ENCODE results near the gene BCKDHA. TPM values are rescaled to one million over a fixed set of nuclear protein-coding genes. Genes with fewer than 3 reads are reported as not detected.
A peak's percentile ranks its signal among the peaks of the same experiment; 100 is the strongest.

The BCKDHA gene
- polyA plus RNA-seq, 1 donor from 2014 or later = 63.4 TPM

DNA sequence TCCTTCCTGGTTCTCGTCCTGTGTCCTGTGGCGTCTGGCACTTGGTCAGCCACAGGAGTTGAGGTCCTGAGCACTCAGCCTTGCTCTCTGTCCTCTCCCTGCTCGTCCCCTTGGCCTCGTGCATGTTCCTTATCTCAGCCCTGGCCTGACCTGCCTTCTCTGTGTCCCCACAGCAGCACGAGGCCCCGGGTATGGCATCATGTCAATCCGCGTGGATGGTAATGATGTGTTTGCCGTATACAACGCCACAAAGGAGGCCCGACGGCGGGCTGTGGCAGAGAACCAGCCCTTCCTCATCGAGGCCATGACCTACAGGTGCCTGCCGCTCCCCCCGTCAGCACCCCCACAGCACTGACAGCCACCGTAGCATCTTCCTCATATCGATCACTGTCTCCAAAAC is 24.8 kb downstream of the BCKDHA start:
- Mint-ChIP-seq H3K36me3 (peaks cover 6% of the 10 kb centered on the region), H3K4me3 (no peak overlapping the region), H3K4me1 (peaks cover 0 to 6% (median 1%) of the 10 kb centered on the region in 3 donors)

DNA sequence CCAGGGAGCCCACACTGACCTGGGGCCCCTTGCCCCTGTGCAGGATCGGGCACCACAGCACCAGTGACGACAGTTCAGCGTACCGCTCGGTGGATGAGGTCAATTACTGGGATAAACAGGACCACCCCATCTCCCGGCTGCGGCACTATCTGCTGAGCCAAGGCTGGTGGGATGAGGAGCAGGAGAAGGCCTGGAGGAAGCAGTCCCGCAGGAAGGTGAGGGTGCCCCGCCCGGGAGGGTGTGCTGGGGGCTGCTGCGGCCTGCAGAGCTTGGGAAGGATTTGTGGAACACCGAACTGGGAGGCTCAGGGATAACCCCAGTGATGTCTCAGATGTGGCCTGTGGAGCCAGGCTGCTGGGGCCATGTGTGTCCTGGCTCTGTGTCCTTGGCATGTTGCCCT is 25.3 kb downstream of the BCKDHA start:
- Mint-ChIP-seq H3K4me3 (no peak overlapping the region), H3K27ac (no peak overlapping the region), H3K9me3 (no peaks in the 10 kb centered on the region), H3K4me1 (peaks cover 0 to 9% (median 5%) of the 10 kb centered on the region in 3 donors), H3K27me3 (no peaks in the 10 kb centered on the region), H3K36me3 (peaks cover 6% of the 10 kb centered on the region)

More for the DNA sequence above, 24.8 kb downstream of the BCKDHA start:
- H3K9me3 Mint-ChIP-seq = no peaks in the 10 kb centered on the region
- no peaks in the 10 kb centered on the region for H3K27me3 Mint-ChIP-seq
- H3K27ac Mint-ChIP-seq = peak overlapping the region in 1 of 3 donors; percentile 18

DNA sequence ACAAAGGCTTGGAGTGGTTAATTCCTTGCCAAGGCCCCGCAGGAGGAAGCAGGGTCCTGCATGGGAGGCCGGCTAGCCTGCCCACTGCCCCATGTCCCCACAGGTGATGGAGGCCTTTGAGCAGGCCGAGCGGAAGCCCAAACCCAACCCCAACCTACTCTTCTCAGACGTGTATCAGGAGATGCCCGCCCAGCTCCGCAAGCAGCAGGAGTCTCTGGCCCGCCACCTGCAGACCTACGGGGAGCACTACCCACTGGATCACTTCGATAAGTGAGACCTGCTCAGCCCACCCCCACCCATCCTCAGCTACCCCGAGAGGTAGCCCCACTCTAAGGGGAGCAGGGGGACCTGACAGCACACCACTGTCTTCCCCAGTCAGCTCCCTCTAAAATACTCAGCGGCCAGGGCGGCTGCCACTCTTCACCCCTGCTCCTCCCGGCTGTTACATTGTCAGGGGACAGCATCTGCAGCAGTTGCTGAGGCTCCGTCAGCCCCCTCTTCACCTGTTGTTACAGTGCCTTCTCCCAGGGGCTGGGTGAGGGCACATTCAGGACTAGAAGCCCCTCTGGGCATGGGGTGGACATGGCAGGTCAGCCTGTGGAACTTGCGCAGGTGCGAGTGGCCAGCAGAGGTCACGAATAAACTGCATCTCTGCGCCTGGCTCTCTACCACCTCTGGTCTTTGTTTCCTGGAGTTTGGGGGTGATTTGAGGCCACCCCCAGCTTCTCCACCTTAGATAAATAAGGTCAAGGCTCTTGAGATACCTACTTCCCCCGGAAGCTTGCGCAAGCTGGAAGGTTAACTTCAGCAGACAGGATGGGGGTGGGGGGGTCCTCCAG is 26.9 kb downstream of the BCKDHA start:
- Mint-ChIP-seq H3K36me3 (peaks cover 6% of the 10 kb centered on the region), H3K9me3 (no peaks in the 10 kb centered on the region), H3K4me3 (peak overlapping the region in 1 of 4 donors; percentile 17), H3K27me3 (no peaks in the 10 kb centered on the region), H3K4me1 (peaks cover 0 to 10% (median 7%) of the 10 kb centered on the region in 3 donors), H3K27ac (no peak overlapping the region)

DNA sequence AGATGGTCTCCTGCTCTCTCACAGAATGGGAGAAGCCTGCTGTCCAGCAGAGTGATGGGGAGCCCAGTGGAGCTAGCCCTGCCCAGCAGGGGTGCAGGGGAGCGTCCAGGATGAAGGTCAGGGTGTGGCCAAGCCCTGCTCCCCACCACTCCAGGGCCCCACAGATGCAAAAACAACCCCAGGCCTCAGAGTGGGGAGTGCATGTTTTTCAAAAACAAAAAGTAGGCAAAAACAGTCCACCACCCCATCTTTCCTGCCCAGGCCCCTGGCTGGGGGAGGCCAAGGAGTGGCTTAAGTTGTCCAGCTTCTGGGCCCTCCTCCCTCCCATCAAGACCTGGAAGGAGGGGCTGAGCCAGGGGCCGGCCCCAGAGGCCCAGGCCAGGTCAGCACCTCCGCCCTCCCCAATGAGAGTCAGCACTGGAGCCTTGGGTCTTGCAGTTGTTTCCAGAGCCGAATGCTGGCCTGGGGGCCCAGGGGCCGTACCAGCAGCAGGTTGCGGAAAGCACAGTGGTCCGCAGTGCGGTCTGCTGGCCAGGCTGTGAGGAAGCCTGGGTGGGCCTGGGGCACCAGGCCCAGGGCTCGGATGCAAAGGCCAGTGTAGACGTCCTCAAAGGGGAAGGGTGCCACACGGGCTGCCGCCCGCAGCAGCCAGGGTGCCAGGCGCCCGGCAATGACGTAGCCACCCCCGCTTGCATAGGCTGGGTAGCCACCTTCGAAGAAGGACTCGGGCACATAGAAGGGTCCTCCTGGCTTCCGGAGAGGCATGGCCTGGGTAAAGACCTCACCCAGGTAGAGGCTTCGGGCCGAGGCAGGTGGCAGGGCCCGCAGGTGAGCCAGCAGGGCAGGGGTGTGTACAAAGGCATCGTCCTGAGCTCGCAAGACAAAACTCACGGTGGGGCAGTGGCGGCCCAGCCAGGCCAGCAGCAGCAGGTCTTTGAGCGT is 27.8 kb downstream of the BCKDHA start:
- H3K9me3 Mint-ChIP-seq = no peaks in the 10 kb centered on the region
- H3K36me3 Mint-ChIP-seq = peaks cover 6% of the 10 kb centered on the region
- H3K27me3 Mint-ChIP-seq = no peaks in the 10 kb centered on the region
- H3K4me1 Mint-ChIP-seq = peaks cover 0 to 8% (median 7%) of the 10 kb centered on the region in 3 donors
- H3K4me3 Mint-ChIP-seq = peak overlapping the region in 1 of 4 donors; percentile 17
- H3K27ac Mint-ChIP-seq = no peak overlapping the region

DNA sequence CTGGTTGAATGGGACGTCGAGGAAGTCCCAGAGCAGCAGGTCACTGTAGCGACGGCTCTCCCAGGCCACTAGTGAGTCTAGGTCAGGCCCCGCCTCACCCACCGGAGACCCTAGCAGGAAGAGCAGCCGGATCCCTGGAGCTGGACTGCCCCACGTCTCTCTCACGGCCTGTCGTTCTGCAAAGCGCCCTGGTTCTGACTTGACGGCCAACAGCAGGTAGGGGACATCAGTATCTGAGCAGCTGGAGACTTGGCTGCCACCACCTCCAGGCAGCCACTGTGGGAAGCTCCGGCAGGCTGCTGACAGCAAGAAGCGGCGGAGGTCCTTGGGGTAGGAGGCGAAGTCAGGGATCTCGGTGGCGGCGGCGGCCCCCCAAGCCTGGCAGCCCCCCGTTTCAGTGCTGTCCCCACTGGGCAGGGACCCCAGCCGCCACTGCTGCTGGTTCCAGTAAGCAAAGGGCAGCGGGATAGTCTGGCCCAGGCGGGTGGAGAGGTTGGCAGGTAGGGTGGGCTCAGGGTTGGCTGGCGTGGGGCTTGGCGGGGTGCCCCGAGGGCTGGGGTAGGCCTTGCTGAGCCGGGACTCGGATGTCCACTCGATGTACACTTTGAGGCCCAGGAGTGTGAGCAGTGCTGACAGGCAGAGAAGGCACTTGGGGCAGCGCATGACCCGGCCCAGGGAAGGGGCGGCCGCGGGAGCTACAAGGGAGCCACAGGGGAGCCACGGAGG is 28.7 kb downstream of the BCKDHA start:
- peaks cover 4% of the 10 kb centered on the region for H3K36me3 Mint-ChIP-seq
- H3K27ac Mint-ChIP-seq = no peak overlapping the region
- no peaks in the 10 kb centered on the region for H3K9me3 Mint-ChIP-seq
- no peaks in the 10 kb centered on the region for H3K27me3 Mint-ChIP-seq
- H3K4me3 Mint-ChIP-seq = no peak overlapping the region
- H3K4me1 Mint-ChIP-seq = peaks cover 0 to 9% (median 7%) of the 10 kb centered on the region in 3 donors

DNA sequence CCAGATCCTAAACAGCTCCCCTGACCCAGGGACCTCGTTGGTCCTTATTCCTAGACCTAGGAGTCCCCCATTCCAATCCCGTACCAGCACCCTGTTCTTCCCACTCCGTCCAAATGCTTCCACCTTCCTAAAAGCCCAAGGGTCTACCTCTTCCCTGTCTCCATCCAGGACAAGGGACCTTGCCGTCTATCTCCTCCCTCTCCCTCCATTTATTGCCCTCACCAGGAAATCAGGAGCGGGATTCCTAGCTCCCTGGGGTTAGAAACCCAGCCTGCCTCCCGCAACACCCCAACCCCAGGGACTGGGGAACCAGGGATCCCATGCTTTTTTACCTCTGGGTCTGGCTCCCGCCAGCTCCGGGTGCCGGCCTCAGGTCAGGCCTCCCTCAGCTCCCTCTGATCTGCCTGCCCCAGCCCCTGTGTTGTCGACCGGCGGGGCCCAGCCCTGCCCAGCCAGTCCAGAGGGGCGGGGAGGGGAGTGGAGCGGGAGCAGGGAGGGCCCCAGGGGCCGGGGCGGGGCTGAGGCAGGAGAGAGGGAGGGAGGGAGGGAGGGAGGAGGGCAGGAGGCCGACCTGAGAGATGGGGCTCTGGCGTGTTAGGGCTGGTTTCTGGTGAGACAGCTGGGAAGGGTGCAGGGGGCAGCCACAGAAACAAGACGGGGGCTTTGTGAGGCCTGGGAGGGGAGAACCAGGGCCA is 29.5 kb downstream of the BCKDHA start, which contains the start of gene B3GNT8:
TSS of gene B3GNT8 (minus strand) at position 423 of the 695 bp plus-strand sequence. CDS start 596 bp downstream, outside the sequence.
- Mint-ChIP-seq H3K4me3 (peak within 1 kb of the TSS in 2 of 4 donors; percentile 74 to 87), H3K4me1 (peaks cover 0 to 9% (median 7%) of the 10 kb centered on the region in 3 donors), H3K9me3 (no peaks in the 10 kb centered on the region), H3K27ac (no peak within 1 kb of the TSS), H3K27me3 (no peaks in the 10 kb centered on the region), H3K36me3 (peaks cover 4% of the 10 kb centered on the region)

DNA sequence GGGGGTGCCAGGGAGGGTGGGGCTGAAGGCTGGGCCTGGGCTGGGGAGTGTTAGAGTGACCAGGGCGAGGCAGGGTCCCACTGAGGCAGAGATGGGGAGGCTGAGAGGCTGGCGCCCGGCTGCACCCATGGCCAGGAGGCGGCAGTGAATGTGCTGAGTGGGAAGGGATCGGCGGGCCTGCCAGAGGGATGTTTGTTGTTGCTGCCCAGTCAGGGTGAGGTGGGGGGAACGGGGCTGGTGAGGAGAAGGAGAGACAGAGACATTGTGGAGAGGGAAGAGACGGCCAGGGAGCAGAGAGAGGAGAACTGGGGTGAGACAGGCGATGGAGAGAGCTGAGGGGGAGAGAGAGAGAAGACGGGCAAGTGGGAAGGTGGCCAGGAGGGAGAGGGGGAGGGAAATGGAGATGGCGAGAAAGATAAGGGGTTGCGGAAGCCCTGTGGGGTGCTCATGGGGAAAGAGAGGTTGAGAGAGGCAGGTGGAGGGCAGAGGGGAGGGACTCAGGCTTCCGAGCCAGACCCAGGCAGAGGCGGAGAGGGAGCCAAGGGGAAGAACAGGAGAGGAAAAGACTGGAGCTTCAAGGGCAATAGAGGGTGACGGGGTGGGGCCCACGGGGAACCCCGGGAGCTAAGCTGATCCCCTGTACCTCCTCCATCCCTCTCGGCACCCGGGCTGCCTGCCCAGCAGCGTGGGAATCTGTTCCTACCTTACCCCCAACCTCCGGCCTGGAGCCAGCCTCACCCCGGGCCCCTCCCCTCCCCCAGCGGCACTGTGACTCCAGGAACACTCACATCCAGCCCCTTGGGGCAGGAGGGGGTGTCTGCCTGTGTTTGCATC is 30.2 kb downstream of the BCKDHA start:
- Mint-ChIP-seq H3K4me3 (peak overlapping the region in 2 of 4 donors; percentile 74 to 87), H3K36me3 (peaks cover 2% of the 10 kb centered on the region), H3K27me3 (no peaks in the 10 kb centered on the region), H3K27ac (peak overlapping the region in 1 of 3 donors; percentile 62), H3K9me3 (no peaks in the 10 kb centered on the region), H3K4me1 (peaks cover 0 to 9% (median 7%) of the 10 kb centered on the region in 3 donors)

DNA sequence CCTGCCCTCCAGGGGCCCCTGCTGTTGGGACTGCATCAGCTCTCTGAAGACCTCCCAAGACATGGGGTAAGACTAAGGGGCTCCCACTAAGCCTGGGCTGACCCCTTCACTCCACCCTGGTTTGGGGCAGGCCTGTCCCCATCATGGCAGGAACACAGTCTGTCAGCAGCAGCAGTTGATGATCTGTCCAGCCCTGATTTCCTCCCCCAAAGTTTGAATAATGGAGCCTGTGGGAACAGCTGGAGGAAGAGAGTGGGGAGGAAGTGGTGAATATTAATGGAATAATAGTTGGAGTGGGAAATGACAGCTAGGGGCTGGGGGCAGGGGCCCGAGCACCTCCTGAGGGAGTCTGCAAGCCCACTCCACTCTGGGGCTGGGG is 30.9 kb downstream of the BCKDHA start:
- H3K36me3 Mint-ChIP-seq = peaks cover 2% of the 10 kb centered on the region
- H3K4me3 Mint-ChIP-seq = no peak overlapping the region
- no peaks in the 10 kb centered on the region for H3K27me3 Mint-ChIP-seq
- no peaks in the 10 kb centered on the region for H3K9me3 Mint-ChIP-seq
- peak overlapping the region in 2 of 3 donors; percentile 46 to 62 for H3K27ac Mint-ChIP-seq
- peaks cover 0 to 9% (median 7%) of the 10 kb centered on the region in 3 donors for H3K4me1 Mint-ChIP-seq

DNA sequence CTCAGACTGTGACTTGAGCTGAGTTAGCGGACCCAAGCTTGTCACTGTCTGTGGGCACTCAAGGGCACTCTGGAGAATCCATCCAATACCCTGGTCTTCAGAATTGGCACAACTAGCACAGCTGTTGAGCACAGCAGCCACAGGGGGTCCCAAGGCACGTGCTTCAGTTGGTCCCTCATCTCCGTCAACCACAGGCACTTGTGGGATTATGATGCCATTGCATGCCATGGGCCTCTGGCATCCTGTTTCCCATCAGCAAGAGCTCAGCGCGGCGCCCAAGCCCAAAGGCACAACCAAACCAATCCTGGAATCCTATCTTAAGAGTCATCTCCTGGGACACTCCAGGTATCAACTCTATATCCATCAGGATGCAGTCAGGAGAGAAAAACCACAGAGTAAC is 33.3 kb downstream of the BCKDHA start:
- H3K27me3 Mint-ChIP-seq = no peaks in the 10 kb centered on the region
- H3K27ac Mint-ChIP-seq = peak overlapping the region in 1 of 3 donors; percentile 76
- no peaks in the 10 kb centered on the region for H3K9me3 Mint-ChIP-seq

DNA sequence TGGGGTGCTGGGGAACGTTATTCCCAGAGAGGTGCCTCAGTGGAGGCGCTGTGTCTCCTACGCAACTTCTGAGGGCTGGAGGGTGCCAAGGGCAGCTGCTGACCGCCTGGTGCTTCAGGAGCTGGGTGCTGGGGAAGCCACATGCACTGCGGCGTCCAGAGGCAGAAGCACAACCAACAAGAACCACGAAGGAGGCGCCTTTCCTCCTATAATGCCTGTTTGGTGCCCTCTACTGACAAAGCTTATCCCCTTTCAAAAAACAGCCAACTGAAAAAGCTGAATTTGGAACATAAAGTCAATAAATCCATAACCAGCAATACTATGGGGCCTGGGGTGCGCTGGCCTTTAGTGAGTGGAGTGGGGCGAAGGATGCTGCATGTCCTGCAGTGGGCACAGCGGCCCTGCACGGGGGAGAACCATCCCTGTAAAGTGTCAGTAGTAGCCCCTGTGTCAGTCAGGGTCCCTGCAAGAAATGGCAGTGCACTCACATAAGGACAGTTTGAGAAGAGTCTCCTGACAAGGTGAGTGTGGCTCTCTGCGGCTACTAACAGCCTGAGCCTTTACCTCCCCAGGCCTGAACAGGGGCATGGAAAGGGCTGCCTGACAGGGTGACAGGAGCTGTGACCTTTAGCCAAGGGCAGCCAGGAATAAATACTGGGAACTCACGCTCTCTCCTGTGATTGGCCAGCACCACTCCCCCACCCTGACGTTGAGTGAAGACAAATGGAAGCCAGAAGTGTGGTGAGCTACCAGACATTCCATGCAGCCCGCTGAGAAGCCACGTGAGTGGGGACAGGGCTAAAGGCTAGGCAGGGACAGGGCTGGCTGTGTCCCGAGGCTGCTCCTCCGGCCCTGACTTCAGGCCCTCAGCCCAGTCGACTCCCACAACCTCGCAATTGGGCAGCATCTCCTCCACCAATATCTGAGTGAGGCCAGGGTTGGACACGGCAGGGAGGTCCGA is 34.1 kb downstream of the BCKDHA start:
- H3K27me3 Mint-ChIP-seq = no peaks in the 10 kb centered on the region
- peaks cover 0 to 11% (median 9%) of the 10 kb centered on the region in 3 donors for H3K4me1 Mint-ChIP-seq
- H3K4me3 Mint-ChIP-seq = no peak overlapping the region
- no peaks in the 10 kb centered on the region for H3K9me3 Mint-ChIP-seq
- H3K36me3 Mint-ChIP-seq = peaks cover under 1% of the 10 kb centered on the region
- H3K27ac Mint-ChIP-seq = peak overlapping the region in 1 of 3 donors; percentile 50

More for the DNA sequence above, 33.3 kb downstream of the BCKDHA start:
- Mint-ChIP-seq H3K4me1 (peaks cover 0 to 9% (median 7%) of the 10 kb centered on the region in 3 donors), H3K4me3 (no peak overlapping the region), H3K36me3 (peaks cover 2% of the 10 kb centered on the region)

DNA sequence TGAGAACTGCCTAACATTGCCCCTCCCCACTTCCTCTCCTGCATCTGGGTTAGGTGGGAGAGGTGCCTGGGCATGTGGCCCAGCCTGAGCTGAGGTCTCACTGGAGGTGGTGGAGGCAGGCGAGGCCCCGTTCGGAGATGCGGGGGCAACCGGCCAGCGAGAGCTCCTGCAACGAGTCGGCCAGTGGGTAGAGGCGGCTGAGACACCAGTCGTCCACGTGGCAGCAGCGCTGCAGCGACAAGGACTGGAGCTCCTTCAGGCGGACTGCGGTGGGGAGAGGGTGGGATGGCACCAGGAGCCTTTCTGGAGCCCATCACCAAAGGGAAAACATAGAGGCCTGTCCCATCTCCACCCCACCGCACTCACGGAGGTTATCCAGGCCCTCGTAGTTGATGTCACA is 35.6 kb downstream of the BCKDHA start:
- no peak overlapping the region for H3K27ac Mint-ChIP-seq
- H3K27me3 Mint-ChIP-seq = no peaks in the 10 kb centered on the region
- peaks cover 1% of the 10 kb centered on the region for H3K36me3 Mint-ChIP-seq
- no peak overlapping the region for H3K4me3 Mint-ChIP-seq
- peaks cover 0 to 8% (median 7%) of the 10 kb centered on the region in 3 donors for H3K4me1 Mint-ChIP-seq
- no peaks in the 10 kb centered on the region for H3K9me3 Mint-ChIP-seq

DNA sequence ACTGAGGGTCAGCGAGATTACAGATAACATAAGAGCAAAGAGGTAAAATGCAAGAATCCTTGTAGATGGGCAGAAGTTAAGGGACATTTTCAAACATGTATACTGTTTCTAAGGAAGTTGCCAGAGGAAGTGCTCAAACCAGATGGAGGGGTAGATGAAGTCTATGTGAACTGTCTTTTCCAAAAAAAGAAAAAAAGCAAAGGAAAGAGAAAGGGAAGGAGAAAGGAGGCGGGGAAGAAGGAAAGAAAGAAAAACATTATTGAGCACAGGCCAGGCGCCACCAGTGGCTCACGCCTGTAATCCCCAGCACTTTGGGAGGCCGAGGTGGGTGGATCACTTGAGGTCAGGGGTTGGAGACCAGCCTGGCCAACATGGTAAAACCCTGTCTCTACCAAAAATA is 36.8 kb downstream of the BCKDHA start:
- Mint-ChIP-seq H3K4me3 (no peak overlapping the region), H3K4me1 (peaks cover 0 to 12% (median 9%) of the 10 kb centered on the region in 3 donors), H3K9me3 (no peaks in the 10 kb centered on the region), H3K27me3 (no peaks in the 10 kb centered on the region), H3K36me3 (peaks cover 1% of the 10 kb centered on the region), H3K27ac (no peak overlapping the region)

All from IgD-negative memory B cell (primary cell).